ENCODE measurements around the gene TMEM243.
A peak's percentile ranks its signal among the peaks of the same experiment; 100 is the strongest.
"Not testable (repeated sequence)": the region's sequence is repeated elsewhere in the genome, so short reads cannot be mapped to it uniquely, and the experiment has no call there.

Gene TMEM243

GRCh38 chr7:87215046-87215445, 4.5 kb downstream of the TMEM243 start:
- no peak for DNase-seq (ENCODE audit: insufficient read length, low spot score)
- no peak for FAIRE-seq
- TF ChIP-seq PAX5 (IDR thresholded peaks at IDR 0.05; ENCODE audit: insufficient read depth, low read length, severe bottlenecking) = no peak
- TF ChIP-seq POU2F2 (IDR thresholded peaks at IDR 0.05; ENCODE audit: low read depth, low read length) = no peak
- no peak for TF ChIP-seq TAF1 (IDR thresholded peaks at IDR 0.05; ENCODE audit: low read depth, low read length)
- no peak for TF ChIP-seq POLR2A (IDR thresholded peaks at IDR 0.05; ENCODE audit: low read depth, low read length)
- no peak for TF ChIP-seq POLR2AphosphoS5 (IDR thresholded peaks at IDR 0.05; ENCODE audit: low read depth, low read length)
- TF ChIP-seq SPI1 (IDR thresholded peaks at IDR 0.05; ENCODE audit: low read depth, low read length) = no peak

- DNase-seq (ENCODE audit: insufficient read length, low spot score) (no peak), FAIRE-seq (no peak)
- TF ChIP-seq PAX5 (IDR thresholded peaks at IDR 0.05; ENCODE audit: insufficient read depth, low read length, severe bottlenecking) = no peak
- no peak for TF ChIP-seq POLR2AphosphoS5 (IDR thresholded peaks at IDR 0.05; ENCODE audit: low read depth, low read length)
- no peak for TF ChIP-seq POLR2A (IDR thresholded peaks at IDR 0.05; ENCODE audit: low read depth, low read length)
- no peak for TF ChIP-seq TAF1 (IDR thresholded peaks at IDR 0.05; ENCODE audit: low read depth, low read length)
- no peak for TF ChIP-seq POU2F2 (IDR thresholded peaks at IDR 0.05; ENCODE audit: low read depth, low read length)
- TF ChIP-seq SPI1 (IDR thresholded peaks at IDR 0.05; ENCODE audit: low read depth, low read length) = no peak
Observed at GRCh38 chr7:87213811-87214210, 5.7 kb downstream of the TMEM243 start.

GRCh38 chr7:87213252-87213651, 6.3 kb downstream of the TMEM243 start:
- TF ChIP-seq POLR2A (IDR thresholded peaks at IDR 0.05; ENCODE audit: low read depth, low read length) (no peak), TAF1 (IDR thresholded peaks at IDR 0.05; ENCODE audit: low read depth, low read length) (no peak), POU2F2 (IDR thresholded peaks at IDR 0.05; ENCODE audit: low read depth, low read length) (no peak), SPI1 (IDR thresholded peaks at IDR 0.05; ENCODE audit: low read depth, low read length) (no peak), POLR2AphosphoS5 (IDR thresholded peaks at IDR 0.05; ENCODE audit: low read depth, low read length) (no peak), PAX5 (IDR thresholded peaks at IDR 0.05; ENCODE audit: insufficient read depth, low read length, severe bottlenecking) (no peak)
- DNase-seq (ENCODE audit: insufficient read length, low spot score) (no peak), FAIRE-seq (no peak)

GRCh38 chr7:87212498-87212897, 7.0 kb downstream of the TMEM243 start:
- DNase-seq (ENCODE audit: insufficient read length, low spot score) (no peak), FAIRE-seq (peak; percentile 23)
- TF ChIP-seq SPI1 (IDR thresholded peaks at IDR 0.05; ENCODE audit: low read depth, low read length) (peak; percentile 91), PAX5 (IDR thresholded peaks at IDR 0.05; ENCODE audit: insufficient read depth, low read length, severe bottlenecking) (no peak), POU2F2 (IDR thresholded peaks at IDR 0.05; ENCODE audit: low read depth, low read length) (no peak), POLR2A (IDR thresholded peaks at IDR 0.05; ENCODE audit: low read depth, low read length) (no peak), POLR2AphosphoS5 (IDR thresholded peaks at IDR 0.05; ENCODE audit: low read depth, low read length) (no peak), TAF1 (IDR thresholded peaks at IDR 0.05; ENCODE audit: low read depth, low read length) (no peak)

GRCh38 chr7:87210506-87210905, 9.0 kb downstream of the TMEM243 start:
- TF ChIP-seq TAF1 (IDR thresholded peaks at IDR 0.05; ENCODE audit: low read depth, low read length) (no peak), POLR2A (IDR thresholded peaks at IDR 0.05; ENCODE audit: low read depth, low read length) (no peak), PAX5 (IDR thresholded peaks at IDR 0.05; ENCODE audit: insufficient read depth, low read length, severe bottlenecking) (no peak), POU2F2 (IDR thresholded peaks at IDR 0.05; ENCODE audit: low read depth, low read length) (no peak), POLR2AphosphoS5 (IDR thresholded peaks at IDR 0.05; ENCODE audit: low read depth, low read length) (no peak), SPI1 (IDR thresholded peaks at IDR 0.05; ENCODE audit: low read depth, low read length) (no peak)
- DNase-seq (ENCODE audit: insufficient read length, low spot score) (no peak), FAIRE-seq (no peak)

GRCh38 chr7:87209295-87209924, 10.1 kb downstream of the TMEM243 start:
- no peak for FAIRE-seq
- no peak for TF ChIP-seq POU2F2 (IDR thresholded peaks at IDR 0.05; ENCODE audit: low read depth, low read length)
- TF ChIP-seq POLR2AphosphoS5 (IDR thresholded peaks at IDR 0.05; ENCODE audit: low read depth, low read length) = no peak
- TF ChIP-seq SPI1 (IDR thresholded peaks at IDR 0.05; ENCODE audit: low read depth, low read length) = no peak
- no peak for TF ChIP-seq POLR2A (IDR thresholded peaks at IDR 0.05; ENCODE audit: low read depth, low read length)
- no peak for TF ChIP-seq TAF1 (IDR thresholded peaks at IDR 0.05; ENCODE audit: low read depth, low read length)
- no peak for TF ChIP-seq PAX5 (IDR thresholded peaks at IDR 0.05; ENCODE audit: insufficient read depth, low read length, severe bottlenecking)
- no peak for DNase-seq (ENCODE audit: insufficient read length, low spot score)

GRCh38 chr7:87206361-87206760, 13.2 kb downstream of the TMEM243 start:
- TF ChIP-seq POU2F2 (IDR thresholded peaks at IDR 0.05; ENCODE audit: low read depth, low read length) (no peak), PAX5 (IDR thresholded peaks at IDR 0.05; ENCODE audit: insufficient read depth, low read length, severe bottlenecking) (no peak), TAF1 (IDR thresholded peaks at IDR 0.05; ENCODE audit: low read depth, low read length) (no peak), SPI1 (IDR thresholded peaks at IDR 0.05; ENCODE audit: low read depth, low read length) (no peak), POLR2AphosphoS5 (IDR thresholded peaks at IDR 0.05; ENCODE audit: low read depth, low read length) (no peak), POLR2A (IDR thresholded peaks at IDR 0.05; ENCODE audit: low read depth, low read length) (no peak)
- FAIRE-seq (no peak), DNase-seq (ENCODE audit: insufficient read length, low spot score) (no peak)

- DNase-seq (ENCODE audit: insufficient read length, low spot score); FAIRE-seq: not testable (repeated sequence)
Observed at GRCh38 chr7:87205701-87206100, 13.8 kb downstream of the TMEM243 start.

GRCh38 chr7:87204933-87205332, 14.6 kb downstream of the TMEM243 start:
- FAIRE-seq (no peak), DNase-seq (ENCODE audit: insufficient read length, low spot score) (no peak)
- no peak for TF ChIP-seq POLR2AphosphoS5 (IDR thresholded peaks at IDR 0.05; ENCODE audit: low read depth, low read length)
- no peak for TF ChIP-seq POU2F2 (IDR thresholded peaks at IDR 0.05; ENCODE audit: low read depth, low read length)
- TF ChIP-seq POLR2A (IDR thresholded peaks at IDR 0.05; ENCODE audit: low read depth, low read length) = no peak
- no peak for TF ChIP-seq TAF1 (IDR thresholded peaks at IDR 0.05; ENCODE audit: low read depth, low read length)
- no peak for TF ChIP-seq SPI1 (IDR thresholded peaks at IDR 0.05; ENCODE audit: low read depth, low read length)
- TF ChIP-seq PAX5 (IDR thresholded peaks at IDR 0.05; ENCODE audit: insufficient read depth, low read length, severe bottlenecking) = no peak

GRCh38 chr7:87203929-87204328, 15.6 kb downstream of the TMEM243 start:
- 0 out of 2 replicates have a peak, but pooled peaks have one; percentile 7 for TF ChIP-seq POLR2A (IDR thresholded peaks at IDR 0.05; ENCODE audit: low read depth, low read length)
- DNase-seq (ENCODE audit: insufficient read length, low spot score); FAIRE-seq: not testable (repeated sequence)
